Neural progenitor cell (in vitro differentiated cells): ENCODE measurements around the gene UQCR11. TPM values are rescaled to one million over a fixed set of nuclear protein-coding genes. Genes with fewer than 3 reads are reported as not detected.

Experiments
- DNase-seq: peaks from one replicate; pipeline ENCODE4 v3.0.0-alpha.2; 2016; ENCODE audit warnings: low spot score
- H2AFZ ChIP-seq: fragments of 200-600 bp; sonication (generic); replicated peaks from 2 replicates; pipeline ENCODE4 v1.6.1; 2016; ENCODE audit warnings: antibody characterized with exemption
- H3F3A ChIP-seq: fragments of 200-600 bp; sonication (generic); 2 replicates; pipeline ENCODE4 v1.6.1; 2016; ENCODE audit warnings: antibody characterized with exemption, low read depth
- H3K27ac ChIP-seq: fragments of 200-600 bp; sonication (generic); 2 replicates; pipeline ENCODE4 v1.5.1; 2016; ENCODE audit warnings: mild to moderate bottlenecking
- H3K27me3 ChIP-seq: fragments of 200-600 bp; sonication (generic); 2 replicates; pipeline ENCODE4 v1.6.1; 2016; ENCODE audit warnings: mild to moderate bottlenecking, moderate library complexity
- H3K36me3 ChIP-seq: fragments of 200-600 bp; sonication (generic); 2 replicates; pipeline ENCODE4 v1.5.1; 2016
- H3K4me1 ChIP-seq: fragments of 200-600 bp; sonication (generic); 2 replicates; pipeline ENCODE4 v1.6.1; 2016; ENCODE audit warnings: mixed run types
- H3K4me2 ChIP-seq: fragments of 200-600 bp; sonication (generic); 2 replicates; pipeline ENCODE4 v1.6.1; 2016
- H3K4me3 ChIP-seq: fragments of 200-600 bp; sonication (generic); 2 replicates; pipeline ENCODE4 v1.5.1; 2016
- H3K79me2 ChIP-seq: fragments of 200-600 bp; sonication (generic); 2 replicates; pipeline ENCODE4 v1.6.1; 2016; ENCODE audit warnings: low read depth
- H3K9ac ChIP-seq: fragments of 200-600 bp; sonication (generic); 2 replicates; pipeline ENCODE4 v1.6.1; 2016
- H3K9me3 ChIP-seq: fragments of 200-600 bp; sonication (generic); 2 replicates; pipeline ENCODE4 v1.5.1; 2016; ENCODE audit warnings: low read depth
- H4K20me1 ChIP-seq: fragments of 200-600 bp; sonication (generic); 2 replicates; pipeline ENCODE4 v1.6.1; 2016; ENCODE audit warnings: low read depth
- H3K27ac Mint-ChIP-seq: 3 replicates; pipeline ENCODE4 v1.8.0; 2021; ENCODE audit warnings: mixed read lengths
- H3K27me3 Mint-ChIP-seq: 2 replicates; pipeline ENCODE4 v1.8.0; 2022; ENCODE audit warnings: low read depth, mild to moderate bottlenecking, inconsistent platforms, moderate library complexity, mixed read lengths; ENCODE audit not compliant: insufficient read depth
- H3K36me3 Mint-ChIP-seq: 3 replicates; pipeline ENCODE4 v1.8.0; 2021; ENCODE audit warnings: mixed read lengths
- H3K4me1 Mint-ChIP-seq: 3 replicates; pipeline ENCODE4 v1.8.0; 2021; ENCODE audit warnings: mixed read lengths
- H3K4me3 Mint-ChIP-seq: 3 replicates; pipeline ENCODE4 v1.8.0; 2021; ENCODE audit warnings: mild to moderate bottlenecking, moderate library complexity, mixed read lengths
- H3K9me3 Mint-ChIP-seq: 3 replicates; pipeline ENCODE4 v1.8.0; 2020; ENCODE audit warnings: mixed read lengths
- CTCF ChIP-seq: fragments of 200-600 bp; sonication (generic); IDR thresholded peaks from 2 replicates; pipeline ENCODE4 v1.5.1; 2017; ENCODE audit warnings: antibody characterized with exemption, mild to moderate bottlenecking
- EZH2 ChIP-seq: fragments of 200-600 bp; sonication (generic); IDR thresholded peaks from 2 replicates; pipeline ENCODE4 v1.6.1; 2017; ENCODE audit warnings: antibody characterized with exemption, mild to moderate bottlenecking, moderate library complexity
- EZH2phosphoT487 ChIP-seq: fragments of 200-600 bp; sonication (generic); IDR thresholded peaks from 2 replicates; pipeline ENCODE4 v1.6.1; 2017; ENCODE audit warnings: antibody characterized with exemption
- total RNA-seq: library from RNA; depleted of rRNA; stranded (reverse); fragments of >200 nt; gene quantifications from 2 replicates; pipeline ENCODE4 v1.2.3, GENCODE V29; 2015; ENCODE audit warnings: low replicate concordance

The UQCR11 gene
- total RNA-seq, 1 donor from 2014 or later: 37.4 TPM

DNA sequence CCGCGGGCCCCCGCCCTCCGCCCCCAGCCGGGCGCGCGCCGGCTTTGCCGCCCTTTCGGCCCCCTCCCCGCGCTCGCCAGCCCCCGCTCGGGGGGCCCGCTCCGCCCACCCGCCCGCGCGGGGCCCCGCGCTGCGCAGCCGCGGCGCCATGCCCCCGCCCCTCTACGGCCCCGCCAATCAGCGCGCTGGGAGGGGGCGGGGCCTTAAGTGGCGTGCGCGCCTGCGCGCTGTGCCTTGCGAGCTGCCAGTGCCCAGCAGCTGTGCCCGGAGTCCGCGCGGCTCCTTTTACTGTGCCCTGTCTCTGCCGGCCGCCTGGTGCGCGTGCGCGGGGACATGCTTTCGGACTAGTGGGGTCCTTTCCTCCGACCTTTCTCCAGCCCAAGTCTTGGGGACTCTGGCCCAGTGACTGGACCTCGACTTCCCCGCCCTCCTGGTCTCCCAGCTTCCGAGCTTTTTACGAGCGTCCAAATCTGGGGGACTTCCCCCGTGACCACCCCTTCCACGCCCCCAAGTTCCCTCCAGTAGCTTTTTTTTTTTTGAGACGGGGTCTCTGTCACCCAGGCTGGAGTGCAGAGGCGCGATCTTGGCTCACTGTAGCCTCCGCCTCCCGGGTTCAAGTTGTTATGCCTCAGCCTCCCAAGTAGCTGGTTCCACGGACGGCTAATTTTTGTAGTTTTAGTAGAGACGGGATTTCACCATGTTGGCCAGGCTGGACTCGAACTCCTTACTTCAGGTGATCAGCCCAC, 12.3 kb downstream of the UQCR11 start, which contains the start of gene MBD3:
Gene MBD3 (minus strand): TSS at position 111 of the 746 bp plus-strand sequence. CDS start 234 bp downstream, outside the sequence.
- H3K27ac Mint-ChIP-seq: peak within 1 kb of the TSS; percentile 99
- no peaks in the 10 kb centered on the region for H3K27me3 ChIP-seq
- H3F3A ChIP-seq: peaks cover 44% of the 10 kb centered on the region
- H3K4me2 ChIP-seq: peak within 1 kb of the TSS; percentile 98
- H3K4me3 Mint-ChIP-seq: peak within 1 kb of the TSS; percentile 94
- H3K79me2 ChIP-seq: peaks cover 42% of the 10 kb centered on the region
- peaks cover 35% of the 10 kb centered on the region for H4K20me1 ChIP-seq
- no peaks in the 10 kb centered on the region for H3K9me3 Mint-ChIP-seq
- H3K36me3 ChIP-seq: no peaks in the 10 kb centered on the region
- peak within 1 kb of the TSS; percentile 77 for H3K4me3 ChIP-seq
- H3K27ac ChIP-seq: peak within 1 kb of the TSS; percentile 98
- H3K4me1 Mint-ChIP-seq: peaks cover 16% of the 10 kb centered on the region
- H3K36me3 Mint-ChIP-seq: peaks cover 17% of the 10 kb centered on the region
- peak within 1 kb of the TSS; percentile 82 for H3K9ac ChIP-seq
- no peak for TF ChIP-seq EZH2
- TF ChIP-seq CTCF: no peak
- TF ChIP-seq EZH2phosphoT487: no peak
- DNase-seq: peak; percentile 99
- peaks cover 15% of the 10 kb centered on the region for H3K4me1 ChIP-seq
- peaks cover 5% of the 10 kb centered on the region for H3K27me3 Mint-ChIP-seq
- H3K9me3 ChIP-seq: no peaks in the 10 kb centered on the region
- H2AFZ ChIP-seq: peak within 1 kb of the TSS; percentile 82

- peaks cover 3% of the 10 kb centered on the region for H3K27me3 Mint-ChIP-seq
- no peaks in the 10 kb centered on the region for H3K36me3 ChIP-seq
These were observed 13.1 kb downstream of the UQCR11 start for GRCh38 chr19:1592024-1592754.

More at GRCh38 chr19:1592024-1592754, 13.1 kb downstream of the UQCR11 start:
- Mint-ChIP-seq H3K27ac (peak overlapping the region; percentile 99), H3K36me3 (peaks cover 19% of the 10 kb centered on the region), H3K9me3 (no peaks in the 10 kb centered on the region), H3K4me3 (peak overlapping the region; percentile 94), H3K4me1 (peaks cover 23% of the 10 kb centered on the region)
- H3K4me3 ChIP-seq: peak overlapping the region; percentile 77
- H3K4me1 ChIP-seq: peaks cover 15% of the 10 kb centered on the region
- H3F3A ChIP-seq: peaks cover 44% of the 10 kb centered on the region
- no peaks in the 10 kb centered on the region for H3K27me3 ChIP-seq
- peak overlapping the region; percentile 82 for H3K9ac ChIP-seq
- peak overlapping the region; percentile 98 for H3K27ac ChIP-seq
- H3K9me3 ChIP-seq: no peaks in the 10 kb centered on the region
- no peak overlapping the region for H2AFZ ChIP-seq
- TF ChIP-seq EZH2phosphoT487: no peak
- TF ChIP-seq CTCF: no peak
- TF ChIP-seq EZH2: no peak
- peaks cover 41% of the 10 kb centered on the region for H4K20me1 ChIP-seq
- H3K4me2 ChIP-seq: peak overlapping the region; percentile 89
- H3K79me2 ChIP-seq: peaks cover 49% of the 10 kb centered on the region
- DNase-seq: peak; percentile 96
